HL-60 (cell line): ENCODE results near the gene DYNC1I1.

Experiments used
- DNase-seq, 2 experiments: peaks; one replicate each; pipeline ENCODE4 v3.0.0-alpha.2; 2010 to 2020; ENCODE audit warnings: low read depth in 1 of 2, low spot score in 1 of 2
- H3K27ac ChIP-seq: fragments of 250-450 bp; sonication (Bioruptor Pico); replicated peaks from 2 replicates; pipeline ENCODE4 v1.5.1; 2020; ENCODE audit warnings: mild to moderate bottlenecking, moderate library complexity
- H3K27me3 ChIP-seq: fragments of 250-450 bp; sonication (Bioruptor Pico); 2 replicates; pipeline ENCODE4 v1.5.1; 2021; ENCODE audit warnings: mild to moderate bottlenecking, moderate library complexity; ENCODE audit not compliant: insufficient read depth, poor library complexity, severe bottlenecking
- H3K4me3 ChIP-seq: replicated peaks from 2 replicates; pipeline ENCODE4 v1.5.1; 2011; ENCODE audit warnings: mild to moderate bottlenecking, control low read depth, low read length; ENCODE audit not compliant: insufficient read depth
- GABPA ChIP-seq: IDR thresholded peaks from 2 replicates; pipeline ENCODE4 v1.6.1; 2012; ENCODE audit warnings: low read depth
- POLR2AphosphoS5 ChIP-seq: IDR thresholded peaks from 2 replicates; pipeline ENCODE4 v1.6.1; 2012; ENCODE audit warnings: low read depth
- SPI1 ChIP-seq: IDR thresholded peaks from 2 replicates; pipeline ENCODE4 v1.6.1; 2012; ENCODE audit warnings: low read depth, mild to moderate bottlenecking, borderline replicate concordance
- TF ChIP-seq, protein P1 (sequence below): IDR thresholded peaks from 2 replicates; pipeline ENCODE4 v1.6.1; 2012; ENCODE audit warnings: low read depth; ENCODE audit not compliant: insufficient replicate concordance
- TF ChIP-seq, protein P2 (sequence below): IDR thresholded peaks from one replicate; pipeline ENCODE4 v1.5.1; 2011; ENCODE audit warnings: low read length, control low read depth, inconsistent platforms; ENCODE audit not compliant: insufficient read depth

The DYNC1I1 gene

DNA sequence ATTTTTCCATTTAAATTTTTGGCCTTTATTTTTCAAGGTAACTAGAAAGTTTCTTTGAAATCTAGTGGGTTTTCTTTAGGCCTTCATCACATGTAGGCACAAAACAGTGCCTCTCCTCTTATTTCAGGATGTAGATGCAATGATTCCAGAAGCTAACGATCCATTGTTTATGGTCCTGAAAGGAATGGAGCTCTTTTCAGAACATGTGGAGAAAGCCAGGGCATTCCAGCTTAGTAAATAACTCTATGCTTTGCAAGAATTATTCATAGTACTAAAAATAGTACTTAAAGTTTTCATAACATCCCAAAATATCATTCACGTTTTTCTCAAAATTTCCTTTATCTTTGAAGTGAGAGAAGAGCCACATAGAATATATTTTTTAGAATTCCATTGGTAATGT lies 91.3 kb downstream of the DYNC1I1 start:
- Histone ChIP-seq H3K4me3 (no peak overlapping the region), H3K27me3 (no peaks in the 10 kb centered on the region), H3K27ac (no peak overlapping the region)
- DNase-seq = no peak
- TF ChIP-seq POLR2AphosphoS5 (no peak), SPI1 (no peak), GABPA (no peak)
- TF ChIP-seq, protein P1, sequence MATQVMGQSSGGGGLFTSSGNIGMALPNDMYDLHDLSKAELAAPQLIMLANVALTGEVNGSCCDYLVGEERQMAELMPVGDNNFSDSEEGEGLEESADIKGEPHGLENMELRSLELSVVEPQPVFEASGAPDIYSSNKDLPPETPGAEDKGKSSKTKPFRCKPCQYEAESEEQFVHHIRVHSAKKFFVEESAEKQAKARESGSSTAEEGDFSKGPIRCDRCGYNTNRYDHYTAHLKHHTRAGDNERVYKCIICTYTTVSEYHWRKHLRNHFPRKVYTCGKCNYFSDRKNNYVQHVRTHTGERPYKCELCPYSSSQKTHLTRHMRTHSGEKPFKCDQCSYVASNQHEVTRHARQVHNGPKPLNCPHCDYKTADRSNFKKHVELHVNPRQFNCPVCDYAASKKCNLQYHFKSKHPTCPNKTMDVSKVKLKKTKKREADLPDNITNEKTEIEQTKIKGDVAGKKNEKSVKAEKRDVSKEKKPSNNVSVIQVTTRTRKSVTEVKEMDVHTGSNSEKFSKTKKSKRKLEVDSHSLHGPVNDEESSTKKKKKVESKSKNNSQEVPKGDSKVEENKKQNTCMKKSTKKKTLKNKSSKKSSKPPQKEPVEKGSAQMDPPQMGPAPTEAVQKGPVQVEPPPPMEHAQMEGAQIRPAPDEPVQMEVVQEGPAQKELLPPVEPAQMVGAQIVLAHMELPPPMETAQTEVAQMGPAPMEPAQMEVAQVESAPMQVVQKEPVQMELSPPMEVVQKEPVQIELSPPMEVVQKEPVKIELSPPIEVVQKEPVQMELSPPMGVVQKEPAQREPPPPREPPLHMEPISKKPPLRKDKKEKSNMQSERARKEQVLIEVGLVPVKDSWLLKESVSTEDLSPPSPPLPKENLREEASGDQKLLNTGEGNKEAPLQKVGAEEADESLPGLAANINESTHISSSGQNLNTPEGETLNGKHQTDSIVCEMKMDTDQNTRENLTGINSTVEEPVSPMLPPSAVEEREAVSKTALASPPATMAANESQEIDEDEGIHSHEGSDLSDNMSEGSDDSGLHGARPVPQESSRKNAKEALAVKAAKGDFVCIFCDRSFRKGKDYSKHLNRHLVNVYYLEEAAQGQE = no peak
- TF ChIP-seq, protein P2, sequence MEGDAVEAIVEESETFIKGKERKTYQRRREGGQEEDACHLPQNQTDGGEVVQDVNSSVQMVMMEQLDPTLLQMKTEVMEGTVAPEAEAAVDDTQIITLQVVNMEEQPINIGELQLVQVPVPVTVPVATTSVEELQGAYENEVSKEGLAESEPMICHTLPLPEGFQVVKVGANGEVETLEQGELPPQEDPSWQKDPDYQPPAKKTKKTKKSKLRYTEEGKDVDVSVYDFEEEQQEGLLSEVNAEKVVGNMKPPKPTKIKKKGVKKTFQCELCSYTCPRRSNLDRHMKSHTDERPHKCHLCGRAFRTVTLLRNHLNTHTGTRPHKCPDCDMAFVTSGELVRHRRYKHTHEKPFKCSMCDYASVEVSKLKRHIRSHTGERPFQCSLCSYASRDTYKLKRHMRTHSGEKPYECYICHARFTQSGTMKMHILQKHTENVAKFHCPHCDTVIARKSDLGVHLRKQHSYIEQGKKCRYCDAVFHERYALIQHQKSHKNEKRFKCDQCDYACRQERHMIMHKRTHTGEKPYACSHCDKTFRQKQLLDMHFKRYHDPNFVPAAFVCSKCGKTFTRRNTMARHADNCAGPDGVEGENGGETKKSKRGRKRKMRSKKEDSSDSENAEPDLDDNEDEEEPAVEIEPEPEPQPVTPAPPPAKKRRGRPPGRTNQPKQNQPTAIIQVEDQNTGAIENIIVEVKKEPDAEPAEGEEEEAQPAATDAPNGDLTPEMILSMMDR = no peak

DNA sequence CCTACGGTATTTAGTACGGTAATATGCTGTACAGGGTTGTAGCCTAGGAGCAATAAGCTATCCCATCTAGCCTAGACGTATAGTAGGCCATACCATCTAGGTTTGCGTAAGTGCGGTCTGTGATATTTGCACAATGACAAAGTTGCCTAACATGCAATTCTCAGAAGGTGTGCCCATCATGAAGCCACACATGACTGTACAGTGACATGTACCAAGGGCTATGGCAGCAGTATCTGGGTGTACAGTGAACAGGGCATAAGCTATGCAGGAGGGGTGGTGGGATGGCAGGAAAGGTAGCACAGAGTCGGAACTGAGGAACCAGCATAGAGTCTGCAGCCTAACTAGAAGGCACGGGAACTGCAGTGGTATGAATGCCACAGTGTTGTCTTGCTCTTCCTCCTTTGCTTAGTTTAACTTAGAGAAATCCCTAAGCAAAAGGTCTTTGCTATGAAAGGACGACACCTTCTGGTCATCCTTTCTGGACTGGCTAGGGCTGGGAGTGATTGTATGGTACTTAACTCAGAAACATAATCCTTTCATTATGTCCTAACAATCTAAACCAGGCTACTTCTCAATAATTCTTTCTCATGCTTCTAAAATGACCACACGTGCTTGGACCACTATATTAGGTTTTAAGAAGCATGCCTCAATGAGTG lies 93.5 kb downstream of the DYNC1I1 start:
- H3K27me3 ChIP-seq = no peaks in the 10 kb centered on the region
- no peak for DNase-seq
- TF ChIP-seq GABPA (no peak), SPI1 (no peak), POLR2AphosphoS5 (no peak)
- TF ChIP-seq, protein P2 = no peak
- TF ChIP-seq, protein P1 = no peak
- no peak overlapping the region for H3K4me3 ChIP-seq
- no peak overlapping the region for H3K27ac ChIP-seq

DNA sequence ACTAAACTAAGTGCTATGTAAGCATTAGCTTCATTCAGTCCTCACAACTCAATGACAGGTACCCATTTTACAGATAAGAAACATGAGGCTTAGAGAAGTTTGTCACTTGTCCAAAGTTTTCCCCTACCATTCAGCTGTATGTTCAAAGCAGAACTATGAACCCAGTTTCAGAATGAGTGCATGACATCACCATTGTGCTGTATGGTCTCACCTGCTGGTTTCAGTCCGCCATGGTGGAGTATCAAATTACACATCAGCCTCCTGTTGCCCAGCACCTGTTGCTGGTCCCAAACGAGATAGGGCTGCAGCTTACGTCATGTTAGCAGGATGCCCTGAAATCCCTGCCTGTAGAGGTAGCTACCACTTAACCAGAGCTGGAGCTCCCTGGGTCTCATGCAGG lies 95.0 kb downstream of the DYNC1I1 start:
- Histone ChIP-seq H3K27me3 (no peaks in the 10 kb centered on the region), H3K27ac (no peak overlapping the region), H3K4me3 (no peak overlapping the region)
- TF ChIP-seq SPI1 (no peak), GABPA (no peak), POLR2AphosphoS5 (no peak)
- TF ChIP-seq, protein P1 = no peak
- TF ChIP-seq, protein P2 = no peak
- no peak for DNase-seq
